HEK293 (cell line): ENCODE results near the gene RSPRY1.

Experiments
- CTCF ChIA-PET: fragments of 350-600 bp; formaldehyde crosslinking; extraction: SDS; loops from one replicate; lab custom pipeline; 2021; ENCODE audit warnings: antibody characterized with exemption; lab: Yijun Ruan, JAX
- POLR2A ChIA-PET: fragments of 300-600 bp; formaldehyde crosslinking; extraction: SDS; loops from one replicate; lab custom pipeline; 2020; ENCODE audit warnings: antibody characterized with exemption, inconsistent platforms; lab: Yijun Ruan, JAX
- H3K27ac ChIP-seq: fragments of 200-500 bp; sonication (Bioruptor generic); 2 replicates; pipeline ENCODE4 v1.5.1; 2014; ENCODE audit warnings: low read depth, low read length, control low read depth, inconsistent platforms; ENCODE audit errors: extremely low read depth
- H3K36me3 ChIP-seq, 2 experiments: fragments of 200-500 bp in 1 of 2; sonication (Bioruptor generic) in 1 of 2; 1 replicate in 1 of 2; 2 replicates in 1 of 2; pipeline ENCODE4 v1.5.1; 2014 to 2017; ENCODE audit warnings: inconsistent platforms in 2 of 2, low read length in 2 of 2; ENCODE audit not compliant: control insufficient read depth in 2 of 2, insufficient read depth in 1 of 2
- H3K4me1 ChIP-seq: fragments of 200-500 bp; sonication (Bioruptor generic); 2 replicates; pipeline ENCODE4 v1.5.1; 2014; ENCODE audit warnings: mild to moderate bottlenecking, low read length, inconsistent platforms; ENCODE audit not compliant: control insufficient read depth, insufficient read depth
- H3K4me3 ChIP-seq: 2 replicates; pipeline ENCODE4 v1.5.1; 2011; ENCODE audit warnings: low read depth, mild to moderate bottlenecking, control low read depth, low read length, moderate library complexity
- H3K9me3 ChIP-seq: fragments of 200-500 bp; sonication (Bioruptor generic); 2 replicates; pipeline ENCODE4 v1.5.1; 2014; ENCODE audit warnings: low read depth, low read length, inconsistent platforms; ENCODE audit not compliant: control insufficient read depth, insufficient read depth
- ELK4 ChIP-seq: IDR thresholded peaks from 2 replicates; pipeline ENCODE4 v1.6.1; 2011; ENCODE audit warnings: mild to moderate bottlenecking, low read depth, low read length, borderline replicate concordance
- GFI1B ChIP-seq: fragments of 450-650 bp; formaldehyde crosslinking; IDR thresholded peaks from 2 replicates; pipeline ENCODE4 v1.5.1; 2016; ENCODE audit warnings: missing biosample characterization, missing genetic modification characterization
- GLI4 ChIP-seq: fragments of 450-650 bp; formaldehyde crosslinking; IDR thresholded peaks from 2 replicates; pipeline ENCODE4 v1.5.1; 2016; ENCODE audit warnings: missing biosample characterization, missing genetic modification characterization
- GLIS1 ChIP-seq: fragments of 450-650 bp; formaldehyde crosslinking; IDR thresholded peaks from 2 replicates; pipeline ENCODE4 v1.5.1; 2016; ENCODE audit warnings: missing biosample characterization, missing genetic modification characterization
- KLF17 ChIP-seq: fragments of 450-650 bp; formaldehyde crosslinking; IDR thresholded peaks from 2 replicates; pipeline ENCODE4 v1.5.1; 2016; ENCODE audit warnings: missing biosample characterization, missing genetic modification characterization
- PATZ1 ChIP-seq: fragments of 450-650 bp; formaldehyde crosslinking; IDR thresholded peaks from 2 replicates; pipeline ENCODE4 v1.5.1; 2016; ENCODE audit warnings: missing biosample characterization, missing genetic modification characterization
- ZFP41 ChIP-seq: fragments of 450-650 bp; formaldehyde crosslinking; IDR thresholded peaks from 2 replicates; pipeline ENCODE4 v1.5.1; 2016; ENCODE audit warnings: missing biosample characterization, missing genetic modification characterization, borderline replicate concordance
- ZNF114 ChIP-seq: fragments of 450-650 bp; formaldehyde crosslinking; IDR thresholded peaks from 2 replicates; pipeline ENCODE4 v1.5.0; 2017; ENCODE audit warnings: missing biosample characterization, missing genetic modification characterization
- ZNF23 ChIP-seq: fragments of 450-650 bp; formaldehyde crosslinking; IDR thresholded peaks from 2 replicates; pipeline ENCODE4 v1.5.1; 2016; ENCODE audit warnings: missing biosample characterization, missing genetic modification characterization, borderline replicate concordance
- ZNF311 ChIP-seq: fragments of 450-650 bp; formaldehyde crosslinking; IDR thresholded peaks from 2 replicates; pipeline ENCODE4 v1.5.1; 2017; ENCODE audit warnings: missing biosample characterization, missing genetic modification characterization, borderline replicate concordance
- ZNF362 ChIP-seq: fragments of 450-650 bp; formaldehyde crosslinking; IDR thresholded peaks from 2 replicates; pipeline ENCODE4 v1.5.1; 2016; ENCODE audit warnings: missing biosample characterization, missing genetic modification characterization
- ZNF398 ChIP-seq: fragments of 450-650 bp; formaldehyde crosslinking; IDR thresholded peaks from 2 replicates; pipeline ENCODE4 v1.5.1; 2017; ENCODE audit warnings: missing biosample characterization, missing genetic modification characterization
- ZNF473 ChIP-seq: fragments of 450-650 bp; formaldehyde crosslinking; IDR thresholded peaks from 2 replicates; pipeline ENCODE4 v1.5.1; 2017; ENCODE audit warnings: missing biosample characterization, missing genetic modification characterization
- ZNF513 ChIP-seq: fragments of 450-650 bp; IDR thresholded peaks from 2 replicates; pipeline ENCODE4 v1.5.1; 2018; ENCODE audit warnings: missing biosample characterization, missing genetic modification characterization
- ZNF514 ChIP-seq: fragments of 450-650 bp; formaldehyde crosslinking; IDR thresholded peaks from 2 replicates; pipeline ENCODE4 v1.5.1; 2016; ENCODE audit warnings: missing biosample characterization, missing genetic modification characterization
- ZNF561 ChIP-seq: fragments of 450-650 bp; IDR thresholded peaks from 2 replicates; pipeline ENCODE4 v1.5.1; 2018; ENCODE audit warnings: missing biosample characterization, missing genetic modification characterization, borderline replicate concordance
- ZNF596 ChIP-seq: fragments of 450-650 bp; IDR thresholded peaks from 2 replicates; pipeline ENCODE4 v1.5.0; 2018; ENCODE audit warnings: missing biosample characterization, mild to moderate bottlenecking, missing genetic modification characterization, moderate library complexity
- ZNF658 ChIP-seq: fragments of 450-650 bp; formaldehyde crosslinking; IDR thresholded peaks from 2 replicates; pipeline ENCODE4; 2016; ENCODE audit warnings: missing biosample characterization, missing genetic modification characterization

The RSPRY1 gene

GRCh38 chr16:57260294-57260929 is 74.3 kb downstream of the RSPRY1 start (continued):
- TF ChIP-seq ZNF658 (tag by site-specific recombination) (no peak), ELK4 (no peak), GLIS1 (no peak), ZNF398 (tag by site-specific recombination) (no peak), ZNF23 (tag by site-specific recombination) (no peak)

- H3K4me1 ChIP-seq: peaks cover 4% of the 10 kb centered on the region
- peaks cover 0 to 4% of the 10 kb centered on the region in 2 experiments; a peak in 1 of 3 replicates for H3K36me3 ChIP-seq
- no peaks in the 10 kb centered on the region for H3K9me3 ChIP-seq
- TF ChIP-seq GFI1B: no peak
- no peak for TF ChIP-seq ZNF311 (tag by site-specific recombination)
- TF ChIP-seq ZNF561 (tag by site-specific recombination): no peak
- TF ChIP-seq ZFP41 (tag by site-specific recombination): no peak
- no peak for TF ChIP-seq ZNF596 (tag by site-specific recombination)
- TF ChIP-seq ZNF114 (tag by site-specific recombination): no peak
- no peak for TF ChIP-seq ZNF398 (tag by site-specific recombination)
- no peak for TF ChIP-seq GLI4 (tag by site-specific recombination)
- TF ChIP-seq ZNF514 (tag by site-specific recombination): no peak
- TF ChIP-seq ZNF23 (tag by site-specific recombination): no peak
- H3K27ac ChIP-seq: no peak overlapping the region
- POLR2A ChIA-PET: no interaction called here
- CTCF ChIA-PET: interaction anchor here (0.6 kb wide), 1 partner anchor 685 kb away, joined by 3 read pairs; no protein-coding TSS in a partner anchor
- no peak overlapping the region for H3K4me3 ChIP-seq
Observed at GRCh38 chr16:57261806-57262205, 75.7 kb downstream of the RSPRY1 start.

GRCh38 chr16:57262841-57263540 is 76.9 kb downstream of the RSPRY1 start:
- no peaks in the 10 kb centered on the region for H3K36me3 ChIP-seq
- CTCF ChIA-PET: interaction anchor here (0.6 to 0.9 kb wide), 2 partner anchors 13 to 124 kb away, joined by 3 to 4 read pairs; no protein-coding TSS in a partner anchor
- no peak overlapping the region for H3K27ac ChIP-seq
- no peaks in the 10 kb centered on the region for H3K9me3 ChIP-seq
- POLR2A ChIA-PET: interaction anchor here (0.7 to 1.6 kb wide), 3 partner anchors 11 to 151 kb away, joined by 3 to 4 read pairs (median 3); no protein-coding TSS in a partner anchor
- H3K4me3 ChIP-seq: no peak overlapping the region
- H3K4me1 ChIP-seq: peaks cover 4% of the 10 kb centered on the region
- TF ChIP-seq ZNF362 (tag by site-specific recombination) (no peak), ZNF513 (tag by site-specific recombination) (no peak), GFI1B (no peak), ZNF658 (tag by site-specific recombination) (no peak), PATZ1 (tag by site-specific recombination) (no peak), KLF17 (tag by site-specific recombination) (no peak), ZNF473 (tag by site-specific recombination) (no peak), ZNF311 (tag by site-specific recombination) (no peak)
